NCI-H2107 treated with DMSO at 0.1 percent for 48 hours (cell line): ENCODE results near the gene SLC17A9.
A peak's percentile ranks its signal among the peaks of the same experiment; 100 is the strongest.

Source experiments
- DNase-seq: peaks from one replicate; lab custom pipeline; 2025; ENCODE audit not compliant: unreplicated experiment; lab: John Stamatoyannopoulos, UW

The SLC17A9 gene

GRCh38 chr20:62980380-62980960 lies 28.0 kb downstream of the SLC17A9 start:
- DNase-seq: peak; percentile 78

- peak; percentile 48 for DNase-seq
Measured at GRCh38 chr20:62980970-62981369, 28.5 kb downstream of the SLC17A9 start.

GRCh38 chr20:62982124-62983075 lies 29.9 kb downstream of the SLC17A9 start:
- no peak for DNase-seq

- no peak for DNase-seq
Measured at GRCh38 chr20:62983210-62983609, 30.7 kb downstream of the SLC17A9 start.

- peak; percentile 73 for DNase-seq
Measured at GRCh38 chr20:62984666-62985443, 32.3 kb downstream of the SLC17A9 start.

GRCh38 chr20:62985444-62985778 lies 32.9 kb downstream of the SLC17A9 start:
- DNase-seq: peak; percentile 61

GRCh38 chr20:62986257-62986800 lies 33.8 kb downstream of the SLC17A9 start:
- no peak for DNase-seq

GRCh38 chr20:62987114-62987513 lies 34.6 kb downstream of the SLC17A9 start:
- DNase-seq: no peak

GRCh38 chr20:62989201-62989601 lies 36.7 kb downstream of the SLC17A9 start:
- DNase-seq: no peak

- DNase-seq: no peak
Measured at GRCh38 chr20:62990306-62990825, 37.9 kb downstream of the SLC17A9 start.

- DNase-seq: no peak
Measured at GRCh38 chr20:62991196-62991807, 38.8 kb downstream of the SLC17A9 start.

- no peak for DNase-seq
Measured at GRCh38 chr20:62991863-62992262, 39.4 kb downstream of the SLC17A9 start.

GRCh38 chr20:62993856-62994494 lies 41.5 kb downstream of the SLC17A9 start:
- DNase-seq: no peak

GRCh38 chr20:62994869-62995281 lies 42.4 kb downstream of the SLC17A9 start:
- no peak for DNase-seq

GRCh38 chr20:62995481-62995880 lies 43.0 kb downstream of the SLC17A9 start:
- DNase-seq: no peak

- DNase-seq: no peak
Measured at GRCh38 chr20:62995898-62996595, 43.5 kb downstream of the SLC17A9 start.

- DNase-seq: no peak
Measured at GRCh38 chr20:62996596-62996982, 44.1 kb downstream of the SLC17A9 start.

- no peak for DNase-seq
Measured at GRCh38 chr20:62997417-62998035, 45.0 kb downstream of the SLC17A9 start.

GRCh38 chr20:62998449-62998848 lies 45.9 kb downstream of the SLC17A9 start:
- no peak for DNase-seq
